HEK293 (cell line): Measurements from ENCODE around the gene ZDHHC3.

Experiments
- KLF8 ChIP-seq: fragments of 450-650 bp; formaldehyde crosslinking; IDR thresholded peaks from 2 replicates; pipeline ENCODE4 v1.5.1; 2016; ENCODE audit warnings: missing biosample characterization, missing genetic modification characterization
- MYNN ChIP-seq: fragments of 450-650 bp; formaldehyde crosslinking; IDR thresholded peaks from 2 replicates; pipeline ENCODE4 v1.5.1; 2016; ENCODE audit warnings: missing biosample characterization, missing genetic modification characterization, borderline replicate concordance
- MZF1 ChIP-seq: fragments of 450-650 bp; formaldehyde crosslinking; IDR thresholded peaks from 2 replicates; pipeline ENCODE4 v1.5.1; 2017; ENCODE audit warnings: missing biosample characterization, missing genetic modification characterization, borderline replicate concordance
- PRDM6 ChIP-seq: fragments of 450-650 bp; formaldehyde crosslinking; IDR thresholded peaks from 2 replicates; pipeline ENCODE4 v1.5.1; 2017; ENCODE audit warnings: missing biosample characterization, missing genetic modification characterization
- SP2 ChIP-seq: fragments of 450-650 bp; formaldehyde crosslinking; IDR thresholded peaks from 2 replicates; pipeline ENCODE4 v1.5.1; 2016; ENCODE audit warnings: missing biosample characterization, missing genetic modification characterization
- WT1 ChIP-seq: fragments of 450-650 bp; formaldehyde crosslinking; IDR thresholded peaks from 2 replicates; pipeline ENCODE4 v1.5.1; 2016; ENCODE audit warnings: missing biosample characterization, missing genetic modification characterization
- ZBTB21 ChIP-seq: fragments of 450-650 bp; formaldehyde crosslinking; IDR thresholded peaks from 2 replicates; pipeline ENCODE4 v1.5.1; 2017; ENCODE audit warnings: missing biosample characterization, missing genetic modification characterization
- ZEB2 ChIP-seq: fragments of 450-650 bp; formaldehyde crosslinking; IDR thresholded peaks from 2 replicates; pipeline ENCODE4 v1.5.1; 2016; ENCODE audit warnings: missing biosample characterization, missing genetic modification characterization
- ZNF10 ChIP-seq: fragments of 450-650 bp; formaldehyde crosslinking; IDR thresholded peaks from 2 replicates; pipeline ENCODE4 v1.5.1; 2017; ENCODE audit warnings: missing biosample characterization, missing genetic modification characterization
- ZNF112 ChIP-seq: fragments of 450-650 bp; formaldehyde crosslinking; IDR thresholded peaks from 2 replicates; pipeline ENCODE4 v1.5.0; 2017; ENCODE audit warnings: missing biosample characterization, missing genetic modification characterization
- ZNF146 ChIP-seq: fragments of 450-650 bp; formaldehyde crosslinking; IDR thresholded peaks from 2 replicates; pipeline ENCODE4 v1.5.1; 2016; ENCODE audit warnings: missing biosample characterization, missing genetic modification characterization
- ZNF302 ChIP-seq: fragments of 450-650 bp; formaldehyde crosslinking; IDR thresholded peaks from 2 replicates; pipeline ENCODE4 v1.5.1; 2016; ENCODE audit warnings: missing biosample characterization, missing genetic modification characterization, low read depth
- ZNF341 ChIP-seq: fragments of 450-650 bp; formaldehyde crosslinking; IDR thresholded peaks from 2 replicates; pipeline ENCODE4; 2016; ENCODE audit warnings: low read depth, missing biosample characterization, missing genetic modification characterization
- ZNF366 ChIP-seq: fragments of 450-650 bp; formaldehyde crosslinking; conservative IDR thresholded peaks from 2 replicates; pipeline ENCODE4 v1.5.1; 2016; ENCODE audit warnings: missing biosample characterization, missing genetic modification characterization
- ZNF510 ChIP-seq: fragments of 450-650 bp; formaldehyde crosslinking; IDR thresholded peaks from 2 replicates; pipeline ENCODE4 v1.5.1; 2018; ENCODE audit warnings: mild to moderate bottlenecking, missing genetic modification characterization, missing biosample characterization; ENCODE audit not compliant: insufficient replicate concordance
- ZNF596 ChIP-seq: fragments of 450-650 bp; IDR thresholded peaks from 2 replicates; pipeline ENCODE4 v1.5.0; 2018; ENCODE audit warnings: missing biosample characterization, mild to moderate bottlenecking, missing genetic modification characterization, moderate library complexity
- ZNF626 ChIP-seq: fragments of 450-650 bp; sonication (Bioruptor Pico); formaldehyde crosslinking; IDR thresholded peaks from 2 replicates; pipeline ENCODE4 v1.5.1; 2018; ENCODE audit warnings: missing biosample characterization, missing genetic modification characterization, inconsistent platforms
- ZNF654 ChIP-seq: fragments of 450-650 bp; formaldehyde crosslinking; IDR thresholded peaks from 2 replicates; pipeline ENCODE4 v1.5.1; 2016; ENCODE audit warnings: low read depth, missing biosample characterization, missing genetic modification characterization
- ZNF670 ChIP-seq: fragments of 450-650 bp; formaldehyde crosslinking; IDR thresholded peaks from 2 replicates; pipeline ENCODE4 v1.5.1; 2016; ENCODE audit warnings: missing biosample characterization, missing genetic modification characterization, low read depth
- ZNF776 ChIP-seq: fragments of 450-650 bp; formaldehyde crosslinking; IDR thresholded peaks from 2 replicates; pipeline ENCODE4 v1.5.0; 2017; ENCODE audit warnings: missing biosample characterization, missing genetic modification characterization, borderline replicate concordance
- ZNF777 ChIP-seq: fragments of 450-650 bp; formaldehyde crosslinking; IDR thresholded peaks from 2 replicates; pipeline ENCODE4 v1.5.1; 2017; ENCODE audit warnings: missing biosample characterization, missing genetic modification characterization, borderline replicate concordance
- ZNF830 ChIP-seq: fragments of 450-650 bp; IDR thresholded peaks from 2 replicates; pipeline ENCODE4 v1.5.0; 2018; ENCODE audit warnings: missing biosample characterization, missing genetic modification characterization, low read depth, mild to moderate bottlenecking, moderate library complexity
- TF ChIP-seq, protein P1 (sequence below): fragments of 450-650 bp; formaldehyde crosslinking; IDR thresholded peaks from 2 replicates; pipeline ENCODE4 v1.5.1; 2016; ENCODE audit warnings: missing biosample characterization, missing genetic modification characterization
- TF ChIP-seq, protein P2 (sequence below): fragments of 450-650 bp; formaldehyde crosslinking; IDR thresholded peaks from 2 replicates; pipeline ENCODE4 v1.5.1; 2016; ENCODE audit warnings: missing biosample characterization, missing genetic modification characterization, low read depth
- TF ChIP-seq, protein P3 (sequence below): fragments of 450-650 bp; formaldehyde crosslinking; IDR thresholded peaks from 2 replicates; pipeline ENCODE4 v1.5.1; 2017; ENCODE audit warnings: missing biosample characterization, missing genetic modification characterization
- TF ChIP-seq, protein P4 (sequence below): IDR thresholded peaks from 2 replicates; pipeline ENCODE4 v1.6.1; 2011; ENCODE audit warnings: mild to moderate bottlenecking, low read depth, low read length, borderline replicate concordance
- TF ChIP-seq, protein P5 (sequence below): fragments of 450-650 bp; formaldehyde crosslinking; IDR thresholded peaks from 2 replicates; pipeline ENCODE4 v1.5.1; 2017; ENCODE audit warnings: missing biosample characterization, missing genetic modification characterization

Gene ZDHHC3

DNA sequence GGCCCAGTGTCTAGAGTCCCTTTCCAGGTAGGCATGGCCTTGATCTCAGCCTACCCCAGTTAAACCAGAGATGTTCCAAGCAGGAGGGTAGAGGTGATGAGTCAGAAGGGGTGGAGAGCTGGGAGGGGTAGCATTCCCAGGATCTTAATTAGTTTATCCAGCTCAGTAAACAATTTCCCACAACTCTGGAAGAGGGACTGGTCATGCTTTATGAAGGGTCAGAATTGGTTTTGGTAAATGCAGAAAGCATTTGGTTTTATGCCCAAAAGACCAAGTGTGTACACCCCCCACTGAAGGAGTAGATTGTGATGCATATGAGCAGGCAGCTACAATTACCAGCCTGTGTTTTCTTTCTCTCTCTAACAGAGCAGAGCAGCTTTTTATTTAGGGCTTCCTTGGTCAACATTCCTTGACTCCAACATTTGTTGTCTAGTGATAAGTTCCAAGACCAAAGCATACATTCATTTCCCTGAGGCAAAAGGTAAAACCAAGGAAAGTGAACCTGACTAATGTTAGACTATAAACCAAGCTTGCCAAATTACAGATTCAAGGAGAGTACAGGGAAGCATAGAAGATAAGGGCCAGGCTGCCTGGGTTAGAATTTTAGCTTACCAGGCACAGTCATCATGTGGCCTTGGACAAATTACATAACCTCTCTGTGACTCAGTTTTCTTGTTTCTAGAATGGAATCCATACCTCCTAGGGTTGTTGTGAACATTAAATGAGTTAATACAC is 17.7 kb upstream of the ZDHHC3 start (continued):
- TF ChIP-seq, protein P1, sequence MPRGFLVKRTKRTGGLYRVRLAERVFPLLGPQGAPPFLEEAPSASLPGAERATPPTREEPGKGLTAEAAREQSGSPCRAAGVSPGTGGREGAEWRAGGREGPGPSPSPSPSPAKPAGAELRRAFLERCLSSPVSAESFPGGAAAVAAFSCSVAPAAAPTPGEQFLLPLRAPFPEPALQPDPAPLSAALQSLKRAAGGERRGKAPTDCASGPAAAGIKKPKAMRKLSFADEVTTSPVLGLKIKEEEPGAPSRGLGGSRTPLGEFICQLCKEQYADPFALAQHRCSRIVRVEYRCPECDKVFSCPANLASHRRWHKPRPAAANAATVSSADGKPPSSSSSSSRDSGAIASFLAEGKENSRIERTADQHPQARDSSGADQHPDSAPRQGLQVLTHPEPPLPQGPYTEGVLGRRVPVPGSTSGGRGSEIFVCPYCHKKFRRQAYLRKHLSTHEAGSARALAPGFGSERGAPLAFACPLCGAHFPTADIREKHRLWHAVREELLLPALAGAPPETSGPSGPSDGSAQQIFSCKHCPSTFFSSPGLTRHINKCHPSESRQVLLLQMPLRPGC (tag by site-specific recombination): 0 out of 2 replicates have a peak, but pooled peaks have one; percentile 60
- TF ChIP-seq ZNF777 (tag by site-specific recombination) (no peak), ZNF654 (no peak), ZNF146 (tag by site-specific recombination) (no peak), KLF8 (tag by site-specific recombination) (no peak), ZNF510 (no peak), ZNF776 (tag by site-specific recombination) (no peak), WT1 (tag by site-specific recombination) (peak; percentile 80), ZNF302 (tag by site-specific recombination) (no peak), ZNF341 (no peak), ZNF10 (no peak), MZF1 (tag by site-specific recombination) (no peak), ZNF366 (0 out of 2 replicates have a peak, but pooled peaks have one; percentile 19), ZEB2 (tag by site-specific recombination) (0 out of 2 replicates have a peak, but pooled peaks have one; percentile 24), PRDM6 (tag by site-specific recombination) (peak; percentile 84), ZNF626 (tag by site-specific recombination) (no peak), ZNF596 (tag by site-specific recombination) (no peak), ZNF670 (no peak), ZNF830 (no peak), ZBTB21 (tag by site-specific recombination) (no peak), ZNF112 (tag by site-specific recombination) (no peak), MYNN (tag by site-specific recombination) (no peak), SP2 (no peak)
- TF ChIP-seq, protein P2, sequence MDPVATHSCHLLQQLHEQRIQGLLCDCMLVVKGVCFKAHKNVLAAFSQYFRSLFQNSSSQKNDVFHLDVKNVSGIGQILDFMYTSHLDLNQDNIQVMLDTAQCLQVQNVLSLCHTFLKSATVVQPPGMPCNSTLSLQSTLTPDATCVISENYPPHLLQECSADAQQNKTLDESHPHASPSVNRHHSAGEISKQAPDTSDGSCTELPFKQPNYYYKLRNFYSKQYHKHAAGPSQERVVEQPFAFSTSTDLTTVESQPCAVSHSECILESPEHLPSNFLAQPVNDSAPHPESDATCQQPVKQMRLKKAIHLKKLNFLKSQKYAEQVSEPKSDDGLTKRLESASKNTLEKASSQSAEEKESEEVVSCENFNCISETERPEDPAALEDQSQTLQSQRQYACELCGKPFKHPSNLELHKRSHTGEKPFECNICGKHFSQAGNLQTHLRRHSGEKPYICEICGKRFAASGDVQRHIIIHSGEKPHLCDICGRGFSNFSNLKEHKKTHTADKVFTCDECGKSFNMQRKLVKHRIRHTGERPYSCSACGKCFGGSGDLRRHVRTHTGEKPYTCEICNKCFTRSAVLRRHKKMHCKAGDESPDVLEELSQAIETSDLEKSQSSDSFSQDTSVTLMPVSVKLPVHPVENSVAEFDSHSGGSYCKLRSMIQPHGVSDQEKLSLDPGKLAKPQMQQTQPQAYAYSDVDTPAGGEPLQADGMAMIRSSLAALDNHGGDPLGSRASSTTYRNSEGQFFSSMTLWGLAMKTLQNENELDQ (tag by site-specific recombination): no peak
- TF ChIP-seq, protein P3, sequence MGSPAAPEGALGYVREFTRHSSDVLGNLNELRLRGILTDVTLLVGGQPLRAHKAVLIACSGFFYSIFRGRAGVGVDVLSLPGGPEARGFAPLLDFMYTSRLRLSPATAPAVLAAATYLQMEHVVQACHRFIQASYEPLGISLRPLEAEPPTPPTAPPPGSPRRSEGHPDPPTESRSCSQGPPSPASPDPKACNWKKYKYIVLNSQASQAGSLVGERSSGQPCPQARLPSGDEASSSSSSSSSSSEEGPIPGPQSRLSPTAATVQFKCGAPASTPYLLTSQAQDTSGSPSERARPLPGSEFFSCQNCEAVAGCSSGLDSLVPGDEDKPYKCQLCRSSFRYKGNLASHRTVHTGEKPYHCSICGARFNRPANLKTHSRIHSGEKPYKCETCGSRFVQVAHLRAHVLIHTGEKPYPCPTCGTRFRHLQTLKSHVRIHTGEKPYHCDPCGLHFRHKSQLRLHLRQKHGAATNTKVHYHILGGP (tag by site-specific recombination): no peak
- TF ChIP-seq, protein P4, sequence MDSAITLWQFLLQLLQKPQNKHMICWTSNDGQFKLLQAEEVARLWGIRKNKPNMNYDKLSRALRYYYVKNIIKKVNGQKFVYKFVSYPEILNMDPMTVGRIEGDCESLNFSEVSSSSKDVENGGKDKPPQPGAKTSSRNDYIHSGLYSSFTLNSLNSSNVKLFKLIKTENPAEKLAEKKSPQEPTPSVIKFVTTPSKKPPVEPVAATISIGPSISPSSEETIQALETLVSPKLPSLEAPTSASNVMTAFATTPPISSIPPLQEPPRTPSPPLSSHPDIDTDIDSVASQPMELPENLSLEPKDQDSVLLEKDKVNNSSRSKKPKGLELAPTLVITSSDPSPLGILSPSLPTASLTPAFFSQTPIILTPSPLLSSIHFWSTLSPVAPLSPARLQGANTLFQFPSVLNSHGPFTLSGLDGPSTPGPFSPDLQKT: no peak
- TF ChIP-seq, protein P5, sequence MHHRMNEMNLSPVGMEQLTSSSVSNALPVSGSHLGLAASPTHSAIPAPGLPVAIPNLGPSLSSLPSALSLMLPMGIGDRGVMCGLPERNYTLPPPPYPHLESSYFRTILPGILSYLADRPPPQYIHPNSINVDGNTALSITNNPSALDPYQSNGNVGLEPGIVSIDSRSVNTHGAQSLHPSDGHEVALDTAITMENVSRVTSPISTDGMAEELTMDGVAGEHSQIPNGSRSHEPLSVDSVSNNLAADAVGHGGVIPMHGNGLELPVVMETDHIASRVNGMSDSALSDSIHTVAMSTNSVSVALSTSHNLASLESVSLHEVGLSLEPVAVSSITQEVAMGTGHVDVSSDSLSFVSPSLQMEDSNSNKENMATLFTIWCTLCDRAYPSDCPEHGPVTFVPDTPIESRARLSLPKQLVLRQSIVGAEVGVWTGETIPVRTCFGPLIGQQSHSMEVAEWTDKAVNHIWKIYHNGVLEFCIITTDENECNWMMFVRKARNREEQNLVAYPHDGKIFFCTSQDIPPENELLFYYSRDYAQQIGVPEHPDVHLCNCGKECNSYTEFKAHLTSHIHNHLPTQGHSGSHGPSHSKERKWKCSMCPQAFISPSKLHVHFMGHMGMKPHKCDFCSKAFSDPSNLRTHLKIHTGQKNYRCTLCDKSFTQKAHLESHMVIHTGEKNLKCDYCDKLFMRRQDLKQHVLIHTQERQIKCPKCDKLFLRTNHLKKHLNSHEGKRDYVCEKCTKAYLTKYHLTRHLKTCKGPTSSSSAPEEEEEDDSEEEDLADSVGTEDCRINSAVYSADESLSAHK (tag by site-specific recombination): no peak
